HG03064 (cell line): Measurements from ENCODE around the gene MRPL39.
"Not testable (repeated sequence)": the region's sequence is repeated elsewhere in the genome, so short reads cannot be mapped to it uniquely, and the experiment has no call there.

Source experiments
- ATAC-seq: cut with Tn5 transposase; IDR thresholded peaks from one replicate; pipeline ENCODE4 v1.9.1; 2021; ENCODE audit warnings: low read depth; ENCODE audit not compliant: unreplicated experiment

MRPL39 gene

DNA sequence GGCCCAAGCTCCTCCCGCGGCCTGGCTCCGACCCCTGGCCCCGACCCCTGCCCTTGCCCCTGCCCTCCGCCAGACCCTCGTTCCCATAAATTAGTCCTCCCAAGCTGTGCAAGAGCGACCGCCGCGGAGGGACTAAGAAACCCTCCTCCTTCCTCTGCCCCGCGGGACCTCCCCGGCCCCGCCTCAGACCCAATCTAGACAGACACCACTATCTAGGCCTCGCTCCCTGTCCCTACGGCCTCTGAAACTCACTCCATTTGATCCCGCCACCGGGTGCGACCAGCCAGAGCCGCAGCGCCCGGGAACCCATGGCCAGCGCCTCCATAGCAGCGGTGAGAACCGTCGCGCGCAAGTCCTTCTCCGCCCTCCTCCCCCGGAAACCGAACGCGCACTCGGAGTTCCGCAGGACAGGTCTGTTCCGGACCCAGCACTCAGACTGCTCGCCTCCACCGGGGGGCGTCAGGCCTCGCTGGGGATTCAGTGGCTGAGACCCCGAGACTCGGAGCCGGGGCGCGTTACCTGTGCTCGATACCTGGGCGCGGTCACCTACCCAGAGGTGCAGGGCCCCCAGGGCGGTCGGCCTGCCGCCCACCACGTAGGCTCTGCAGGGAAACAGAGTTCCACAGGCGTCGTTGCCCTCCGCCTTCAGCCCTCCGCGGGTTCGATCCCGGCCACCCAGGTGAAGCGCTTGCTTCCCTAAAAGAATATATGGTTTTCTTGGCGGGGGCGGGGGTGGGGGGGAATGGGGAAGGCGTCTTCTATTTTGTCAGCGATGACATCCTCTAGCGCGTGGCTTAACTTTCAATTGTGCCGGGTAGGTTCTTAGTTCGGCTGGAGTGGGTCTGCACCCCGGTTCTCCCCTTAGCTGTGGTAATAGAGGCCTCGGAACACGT is at the start of gene MRPL39:
Gene MRPL39 (minus strand): TSS at position 331 of the 893 bp plus-strand sequence. CDS start 6 bp downstream, at position 325.
- ATAC-seq, result peak; percentile 92

DNA sequence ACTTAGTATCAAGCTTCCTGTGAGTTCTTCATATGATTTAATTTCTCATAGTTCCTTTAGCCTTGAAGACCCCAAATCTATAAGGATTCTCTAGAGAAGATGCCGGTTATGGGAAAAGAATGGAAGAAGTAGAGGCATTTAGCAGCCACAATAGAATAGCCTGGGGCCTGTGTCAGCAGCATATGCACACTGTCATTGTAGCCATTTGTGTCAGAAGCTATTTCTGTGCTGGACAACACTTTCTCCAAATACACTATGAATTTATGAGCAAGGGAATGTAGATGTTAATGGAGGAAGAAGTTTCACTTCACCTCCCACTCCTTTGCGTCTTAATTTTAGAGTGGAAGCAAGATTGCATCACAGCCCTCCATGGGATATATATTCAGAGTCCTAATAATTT is 49.1 kb upstream of the MRPL39 start:
- ATAC-seq, result no peak

DNA sequence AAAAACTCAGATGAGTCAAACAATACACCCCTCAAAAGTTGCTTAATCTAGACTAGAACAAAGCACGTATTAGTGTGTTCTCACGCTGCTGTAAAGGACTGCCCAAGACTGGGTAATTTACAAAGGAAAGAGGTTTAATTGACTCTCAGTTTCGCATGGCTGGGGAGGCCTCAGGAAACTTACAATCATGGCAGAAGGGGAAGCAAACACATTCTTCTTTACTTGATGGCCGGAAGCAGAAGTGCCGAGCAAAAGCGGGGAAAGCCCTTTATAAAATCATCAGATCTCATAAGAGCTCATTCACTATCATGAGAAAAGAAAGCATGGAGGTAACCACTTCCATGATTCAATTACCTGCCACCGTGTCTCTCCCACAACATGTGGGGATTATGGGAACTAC is 41.9 kb upstream of the MRPL39 start:
- no peak for ATAC-seq

DNA sequence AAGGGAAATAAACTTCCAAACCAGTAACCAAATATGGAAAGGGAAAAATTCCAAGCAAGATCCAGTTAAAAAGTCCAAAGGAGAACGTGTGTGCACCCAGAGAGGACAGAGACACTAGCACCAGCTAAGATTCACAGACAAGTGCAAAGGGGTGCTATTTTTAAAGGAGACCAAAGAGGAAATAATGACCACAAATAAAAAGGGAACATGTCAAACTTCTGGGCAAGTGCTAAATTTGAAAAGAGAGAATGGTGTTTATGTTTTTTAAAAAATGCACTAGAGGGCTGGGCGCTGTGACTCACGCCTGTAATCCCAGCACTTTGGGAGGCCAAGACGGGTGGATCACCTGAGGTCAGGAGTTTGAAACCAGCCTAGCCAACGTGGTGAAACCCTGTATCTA is 40.4 kb upstream of the MRPL39 start:
- no peak for ATAC-seq

DNA sequence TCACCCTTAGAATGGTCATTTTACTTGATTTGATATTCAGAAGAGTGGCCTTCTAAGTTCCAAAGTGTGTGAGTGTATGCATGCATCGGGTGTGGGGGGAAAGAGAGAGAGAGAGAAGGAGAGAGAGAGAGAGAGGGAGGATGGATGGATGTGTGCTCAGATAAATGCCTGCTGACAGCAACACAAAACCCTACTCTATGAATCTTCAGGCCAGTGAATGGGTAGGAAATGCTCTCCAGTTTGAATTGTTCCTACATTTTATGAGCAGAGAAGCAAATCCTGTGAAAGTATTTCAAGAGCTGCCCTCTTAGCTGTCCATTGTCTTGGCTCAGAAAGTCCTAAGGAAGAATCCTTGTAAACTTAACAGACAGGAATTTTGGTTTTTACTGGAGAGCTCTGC is 39.2 kb upstream of the MRPL39 start:
- ATAC-seq, result no peak

DNA sequence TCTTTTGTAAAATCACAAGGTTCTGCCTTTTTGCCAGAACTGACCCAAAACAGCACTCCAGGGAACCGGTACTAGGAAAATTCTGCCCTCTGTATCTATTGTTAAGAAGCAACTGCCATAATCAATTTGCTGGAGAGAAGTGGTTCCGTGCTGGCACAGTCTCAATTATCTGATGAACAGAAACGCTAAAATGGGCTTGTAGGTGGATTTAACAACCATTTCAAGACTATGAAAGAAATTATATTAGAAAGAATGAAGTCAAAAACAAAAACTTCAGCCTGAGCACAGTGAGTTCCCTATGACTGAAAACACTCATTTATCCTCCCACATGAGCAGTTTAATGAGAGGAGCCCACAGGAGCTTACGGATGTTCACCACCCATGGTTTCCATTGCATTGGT is 36.2 kb upstream of the MRPL39 start:
- ATAC-seq, result no peak

DNA sequence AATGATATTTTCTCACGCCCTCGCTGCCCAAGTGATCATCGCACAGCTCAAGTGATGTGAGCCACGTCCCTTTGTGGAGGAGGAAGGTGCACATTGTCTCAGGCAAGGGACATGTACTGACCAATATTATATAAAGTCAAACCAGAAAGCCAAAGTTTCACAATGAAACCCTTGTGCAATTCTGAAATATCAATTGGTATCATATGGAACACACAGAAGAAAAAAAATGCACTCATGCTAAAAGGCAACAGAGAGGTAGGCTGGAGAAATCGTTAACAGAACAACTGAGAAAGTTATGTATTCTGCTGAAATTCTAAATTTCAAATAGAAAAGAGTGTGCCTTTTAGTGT is 33.6 kb upstream of the MRPL39 start:
- ATAC-seq, result no peak

DNA sequence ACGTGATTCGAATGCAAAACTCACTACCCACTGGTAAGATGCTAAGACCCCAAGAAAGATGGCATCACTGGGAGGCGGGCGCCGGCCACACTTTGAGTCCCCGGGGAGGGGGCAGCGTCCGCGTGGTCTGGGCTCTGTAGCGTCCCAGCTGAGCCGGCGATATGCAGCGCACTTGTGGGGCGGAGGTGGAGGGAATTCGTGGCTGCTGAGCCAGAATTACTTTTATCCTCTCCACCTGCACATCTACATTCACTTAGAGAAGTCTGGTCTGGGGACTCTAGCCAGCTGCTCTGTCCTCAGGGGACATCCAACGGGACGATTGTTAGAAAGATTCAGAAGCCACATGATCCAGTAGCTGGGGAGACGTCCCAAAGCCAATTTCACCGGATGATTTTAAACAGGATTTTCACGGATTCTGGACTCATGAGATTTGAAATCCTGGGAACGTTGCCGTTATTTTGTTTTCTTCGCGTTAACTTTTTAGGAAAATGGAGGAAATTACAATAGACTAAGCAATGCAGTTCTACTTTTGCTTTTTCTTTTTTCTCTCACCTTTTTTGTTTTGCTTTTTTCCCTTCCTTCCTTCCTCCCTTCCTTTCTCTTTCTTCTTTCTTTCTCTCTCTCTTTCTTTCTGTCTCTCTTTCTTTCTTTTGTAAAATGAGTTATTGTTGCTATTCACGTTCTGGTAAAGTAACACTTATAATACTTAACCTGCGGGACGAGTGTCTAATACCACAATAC is 33.1 kb upstream of the MRPL39 start:
- ATAC-seq, result peak; percentile 34

DNA sequence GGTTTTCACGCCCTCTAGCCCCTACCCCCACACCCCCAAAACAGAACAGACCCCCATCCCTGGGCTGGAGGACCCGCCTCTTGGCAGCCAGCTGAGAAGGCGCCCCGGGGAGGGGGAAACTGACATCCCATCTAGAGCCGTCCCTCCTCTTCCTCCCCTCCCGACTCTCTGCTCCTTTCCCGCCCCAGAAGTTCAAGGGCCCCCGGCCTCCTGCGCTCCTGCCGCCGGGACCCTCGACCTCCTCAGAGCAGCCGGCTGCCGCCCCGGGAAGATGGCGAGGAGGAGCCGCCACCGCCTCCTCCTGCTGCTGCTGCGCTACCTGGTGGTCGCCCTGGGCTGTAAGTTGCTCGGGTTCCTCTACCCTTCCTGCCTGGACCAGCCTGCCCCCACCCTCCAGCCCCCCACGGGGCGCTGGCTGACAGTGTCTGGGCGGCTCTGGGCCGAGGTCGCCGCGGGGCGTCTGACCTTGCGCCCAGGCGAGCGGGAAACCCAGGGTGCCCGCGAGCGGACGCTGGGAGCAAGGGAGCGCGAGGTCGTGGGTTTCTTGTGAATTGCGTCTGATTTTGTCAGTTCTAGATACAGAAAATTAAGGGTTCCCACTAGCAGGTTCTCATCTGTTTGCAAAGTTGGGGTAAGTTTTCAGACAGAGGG is 32.4 kb upstream of the MRPL39 start:
- peak; percentile 70 for ATAC-seq

DNA sequence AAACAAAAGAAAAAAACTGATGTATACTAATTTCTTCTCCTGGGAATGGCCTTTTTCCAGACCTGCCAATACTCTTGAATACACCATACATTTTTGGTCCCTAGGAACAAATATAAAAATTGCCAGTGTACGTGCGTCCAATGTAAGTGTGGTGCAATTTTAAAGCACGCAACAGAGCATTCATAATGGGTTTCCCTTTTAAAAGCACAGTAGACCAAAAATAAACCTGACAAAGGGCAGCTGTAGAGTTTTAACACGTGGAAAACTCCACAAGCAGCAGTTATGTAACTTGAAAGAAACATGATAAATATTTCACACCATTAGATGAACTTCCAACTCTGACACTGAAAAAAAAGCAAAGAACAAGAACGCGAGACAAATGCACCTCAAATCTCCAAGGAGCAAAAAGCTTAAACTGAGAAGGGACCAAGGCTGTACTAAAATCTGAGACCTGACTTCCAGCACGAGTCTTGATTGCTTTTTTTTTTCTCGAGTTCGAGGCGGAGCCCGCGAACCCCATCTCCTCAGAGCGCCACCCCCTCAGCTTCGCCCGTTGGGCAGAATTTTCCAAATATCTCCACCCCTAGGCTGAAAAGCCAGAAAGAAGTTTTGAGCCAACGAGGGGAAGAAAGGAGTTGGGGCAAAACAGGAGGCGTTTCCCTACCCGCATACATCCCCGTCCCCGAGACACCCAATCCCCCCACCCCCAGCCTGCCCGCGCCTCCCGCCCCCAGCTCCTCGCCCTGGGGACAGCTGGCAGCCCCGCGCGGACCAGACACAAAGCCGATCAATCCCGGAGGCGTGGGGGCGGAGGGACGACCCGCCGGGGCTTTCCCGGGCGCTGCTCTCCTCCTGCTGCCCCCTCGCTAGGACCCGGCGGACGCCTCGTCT is 31.6 kb upstream of the MRPL39 start, which contains the start of gene JAM2:
Gene JAM2 (plus strand): TSS at position 599 of the 891 bp plus-strand sequence. CDS start 564 bp downstream, outside the sequence.
- ATAC-seq, result peak; percentile 43

DNA sequence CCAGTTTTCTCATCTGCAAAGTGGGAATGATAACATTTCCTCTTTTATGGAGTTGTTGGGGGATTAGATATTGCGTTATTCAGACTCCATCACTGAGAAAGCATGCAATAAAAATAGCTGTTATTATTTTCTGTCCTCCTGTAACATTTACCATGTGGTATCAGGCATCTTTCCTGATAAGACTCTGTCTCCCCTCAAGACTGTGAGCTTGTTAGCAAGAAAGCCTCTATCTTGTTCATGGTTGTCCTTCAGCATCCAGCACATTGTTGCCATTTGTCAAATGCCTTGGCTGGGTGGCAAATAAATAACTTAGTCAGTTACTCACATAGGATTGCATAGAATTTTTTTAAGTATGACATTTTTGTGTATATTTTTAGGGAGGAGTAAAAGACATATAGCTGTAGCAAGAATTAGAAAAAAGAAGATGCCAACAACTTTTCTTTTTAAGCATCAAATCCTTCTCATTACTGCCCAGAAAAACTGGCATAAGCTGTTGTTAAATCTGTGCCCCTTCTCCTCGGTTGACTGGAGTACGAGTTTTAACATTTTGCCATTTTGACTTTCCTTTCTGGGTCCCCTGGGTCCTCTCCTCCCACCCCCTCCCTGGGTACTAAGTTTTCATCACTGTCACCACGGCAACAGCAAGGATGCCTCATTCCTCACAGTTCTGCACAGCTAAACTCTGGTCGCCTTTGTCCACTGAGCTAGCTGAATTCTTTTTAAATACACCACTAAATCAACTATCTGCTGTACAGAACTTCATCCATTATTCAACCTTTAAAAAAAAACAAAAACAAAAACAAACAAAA is 30.8 kb upstream of the MRPL39 start:
- no peak for ATAC-seq

DNA sequence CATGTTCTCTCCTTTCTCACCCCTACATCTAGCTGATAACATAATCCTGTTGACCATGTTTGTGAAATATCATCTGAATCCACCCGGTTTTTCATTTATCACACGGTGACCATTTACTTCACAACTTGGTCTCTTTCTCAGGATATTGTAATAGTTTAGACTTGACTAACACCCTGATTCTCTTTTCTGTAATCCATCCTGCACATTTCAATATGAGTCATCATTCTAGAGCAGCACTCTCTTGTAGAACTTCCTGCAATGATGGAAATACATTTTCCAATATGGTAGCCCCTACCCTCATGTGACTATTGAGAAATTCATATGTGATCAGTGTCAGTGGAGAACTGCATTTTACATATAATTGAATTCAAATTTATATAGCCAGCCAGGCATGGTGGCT is 29.4 kb upstream of the MRPL39 start:
- no peak for ATAC-seq

DNA sequence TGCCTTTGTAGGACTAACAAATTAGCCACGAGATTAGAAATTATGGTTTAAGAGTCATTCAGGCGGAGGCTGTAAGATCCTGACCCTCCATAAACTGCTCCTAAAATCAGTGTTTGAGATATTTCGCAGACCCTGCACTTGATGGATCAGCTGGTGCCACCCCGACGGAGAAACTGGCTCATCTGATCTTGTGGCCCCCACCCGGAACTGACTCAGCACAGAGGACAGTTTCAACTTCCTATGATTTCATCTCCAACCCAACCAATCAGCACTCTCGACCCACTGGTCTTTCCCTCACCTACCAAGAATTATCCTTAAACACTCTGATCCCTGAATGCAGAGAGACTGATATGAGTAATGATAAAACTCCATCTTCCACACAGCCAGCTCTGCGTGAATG is 28.0 kb upstream of the MRPL39 start:
- no peak for ATAC-seq

DNA sequence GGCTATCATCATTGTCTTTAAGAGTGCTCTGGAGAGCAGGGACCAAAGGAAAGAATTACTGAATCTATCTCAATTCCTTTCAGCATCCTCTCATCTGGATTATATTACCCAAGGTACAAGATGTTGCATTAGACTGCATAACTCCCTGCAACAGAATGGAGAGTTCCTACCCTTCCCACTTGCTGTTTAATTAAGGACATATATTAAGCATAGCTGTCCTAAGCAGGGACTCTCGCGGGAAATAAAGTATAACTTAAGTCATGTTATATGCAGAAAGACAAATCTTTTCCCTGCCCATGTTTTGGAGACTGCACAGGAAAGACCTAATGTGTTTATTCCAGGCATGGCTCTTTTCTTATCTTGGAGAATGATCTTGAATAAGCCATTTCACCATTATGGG is 25.0 kb upstream of the MRPL39 start:
- ATAC-seq, result no peak

DNA sequence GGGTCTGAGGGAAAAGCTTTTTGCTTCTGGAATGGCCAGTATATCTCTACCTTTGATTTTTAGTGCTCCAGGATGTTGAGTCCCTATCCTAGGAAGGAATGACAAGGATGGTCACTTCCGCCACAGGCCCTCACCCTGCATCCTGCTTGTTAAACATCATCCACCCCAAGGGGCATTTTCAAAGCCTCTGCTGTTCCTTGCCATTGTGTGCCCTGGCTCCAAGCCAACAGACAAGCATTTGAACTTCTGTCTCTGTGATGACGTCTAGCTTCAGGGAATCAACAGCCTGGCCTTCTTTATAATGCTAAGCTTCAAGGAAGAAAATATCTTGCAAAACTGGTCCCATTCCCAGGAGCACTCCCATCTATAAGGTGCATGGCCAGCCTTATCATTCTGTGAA is 19.5 kb upstream of the MRPL39 start:
- no peak for ATAC-seq

DNA sequence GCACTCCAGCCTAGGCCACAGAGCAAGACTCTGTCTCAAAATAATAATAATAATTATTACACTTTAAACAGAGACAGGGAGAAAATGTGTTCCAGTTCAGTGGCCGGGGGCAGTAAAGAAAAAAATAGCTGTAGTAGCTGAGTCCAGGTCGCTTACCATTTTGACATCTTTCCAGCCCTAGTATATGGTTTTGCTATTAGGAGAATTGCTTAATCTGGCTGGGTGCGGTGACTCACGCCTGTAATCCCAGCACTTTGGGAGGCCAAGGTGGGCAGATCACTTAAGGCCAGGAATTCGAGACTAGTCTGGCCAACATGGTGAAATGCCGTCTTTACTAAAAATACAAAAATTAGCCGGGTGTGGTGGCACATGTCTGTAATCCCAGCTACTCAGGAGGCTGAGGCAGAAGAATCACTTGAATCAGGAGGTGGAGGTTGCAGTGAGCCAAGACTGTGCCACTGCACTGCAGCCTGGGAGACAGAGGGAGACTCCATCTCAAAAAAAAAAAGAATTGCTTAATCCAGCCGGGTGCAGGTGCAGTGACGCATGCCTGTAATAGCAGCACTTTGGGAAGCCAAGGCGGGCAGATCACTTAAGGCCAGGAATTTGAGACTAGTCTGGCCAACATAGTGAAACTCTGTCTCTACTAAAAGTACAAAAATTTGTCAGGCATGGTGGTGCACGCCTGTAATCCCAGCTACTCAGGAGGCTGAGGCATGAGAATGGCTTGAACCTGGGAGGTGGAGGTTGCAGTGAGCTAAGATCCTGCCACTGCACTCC is 18.7 kb upstream of the MRPL39 start:
- not testable (repeated sequence) for ATAC-seq

DNA sequence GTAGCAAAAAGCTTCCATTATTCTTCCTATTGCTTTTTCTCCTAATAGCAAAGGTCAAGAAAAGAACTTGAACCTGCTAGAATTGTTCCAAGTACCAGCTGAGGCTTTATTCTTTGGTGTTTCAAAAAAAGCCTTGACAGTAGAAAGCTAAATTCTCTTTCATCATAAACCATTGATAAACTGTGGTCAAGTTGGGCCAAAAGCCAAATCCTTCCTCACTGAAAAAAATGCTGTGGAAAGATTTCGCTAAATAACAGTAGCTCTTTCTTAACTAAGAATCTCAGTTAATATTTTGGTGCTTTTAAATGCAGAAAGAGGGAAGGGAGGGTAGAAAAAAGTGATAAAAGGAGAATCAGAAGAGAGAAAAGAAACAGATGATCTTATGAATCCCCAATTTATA is 17.8 kb upstream of the MRPL39 start:
- no peak for ATAC-seq

DNA sequence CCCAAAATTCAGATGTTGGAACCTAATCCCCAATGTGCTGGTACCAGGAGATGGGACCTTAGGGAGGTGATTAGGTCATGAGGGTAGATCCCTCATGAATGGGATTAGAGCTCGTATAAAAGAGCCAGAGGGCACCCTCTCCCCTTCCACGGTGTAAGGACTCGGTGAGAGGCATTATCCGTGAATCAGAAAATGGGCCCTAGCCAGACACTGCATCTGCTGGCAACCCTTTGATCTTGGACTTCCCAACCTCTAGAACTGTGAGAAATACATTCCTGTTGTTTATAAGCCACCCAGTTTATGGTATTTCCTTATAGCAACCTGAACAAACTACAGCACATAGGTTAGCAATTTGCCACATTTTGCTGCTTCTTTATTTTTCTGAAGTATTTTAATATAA is 17.2 kb upstream of the MRPL39 start:
- no peak for ATAC-seq

DNA sequence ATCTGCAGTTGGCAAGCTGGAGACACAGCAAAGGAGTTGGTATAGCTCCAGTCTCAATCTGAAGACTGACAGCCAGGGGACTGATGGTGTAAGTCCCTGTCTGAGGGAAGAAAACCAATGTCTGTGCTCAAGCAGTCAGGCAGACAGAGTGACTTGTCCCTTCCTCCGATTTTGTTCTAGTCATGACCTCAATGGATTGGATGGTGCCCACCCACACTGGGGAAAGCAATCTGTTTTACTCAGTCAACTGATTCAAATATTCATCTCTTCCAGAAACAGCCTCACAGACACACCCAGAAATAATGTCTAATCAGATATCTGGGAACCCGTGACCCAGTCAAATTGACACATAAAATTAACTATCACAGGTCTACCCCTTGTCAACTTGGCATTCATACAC is 11.9 kb upstream of the MRPL39 start:
- ATAC-seq, result no peak
